CD4-positive, alpha-beta T cell treated with Interleukin-21 for 1 hour (primary cell): ENCODE data around the gene ZNF235.
"Not testable (repeated sequence)": the region's sequence is repeated elsewhere in the genome, so short reads cannot be mapped to it uniquely, and the experiment has no call there.

Source experiments
- DNase-seq: peaks from one replicate; pipeline ENCODE4 v3.0.0-alpha.2; 2020

The ZNF235 gene

DNA sequence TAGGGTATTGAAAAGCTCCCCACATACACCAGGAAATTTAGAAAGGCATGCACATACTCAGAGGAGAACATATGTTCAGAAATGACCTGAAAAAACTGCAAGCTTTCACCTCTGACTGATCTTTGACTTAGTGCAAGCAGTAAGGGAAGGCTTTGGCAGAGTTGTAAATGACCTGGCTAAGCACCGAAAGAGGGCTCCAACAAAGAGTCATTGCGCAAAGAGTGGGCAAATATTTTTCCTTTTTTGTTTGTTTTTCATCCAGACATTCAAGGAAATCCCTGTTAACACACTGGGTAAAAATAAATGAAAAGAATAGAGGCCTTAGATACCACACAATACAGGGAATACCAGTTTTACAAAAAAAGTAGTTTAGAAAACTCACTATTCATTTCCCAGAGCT is 50.3 kb downstream of the ZNF235 start:
- DNase-seq = no peak

DNA sequence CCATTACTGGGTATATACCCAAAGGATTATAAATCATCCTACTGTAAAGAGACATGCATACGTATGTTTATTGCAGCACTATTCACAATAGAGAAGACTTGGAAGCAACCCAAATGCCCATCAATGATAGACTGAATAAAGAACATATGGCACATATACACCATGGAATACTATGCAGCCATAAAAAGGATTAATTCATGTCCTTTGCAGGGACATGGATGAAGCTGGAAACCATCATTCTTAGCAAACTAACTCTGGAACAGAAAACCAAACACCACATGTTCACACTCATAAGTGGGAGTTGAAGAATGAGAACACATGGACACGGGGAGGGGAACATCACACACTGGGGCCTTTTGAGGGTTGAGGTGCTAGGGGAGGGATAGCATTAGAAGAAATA is 51.4 kb downstream of the ZNF235 start:
- DNase-seq = not testable (repeated sequence)

GRCh38 chr19:44252332-44252731 is 52.5 kb downstream of the ZNF235 start:
- not testable (repeated sequence) for DNase-seq

DNA sequence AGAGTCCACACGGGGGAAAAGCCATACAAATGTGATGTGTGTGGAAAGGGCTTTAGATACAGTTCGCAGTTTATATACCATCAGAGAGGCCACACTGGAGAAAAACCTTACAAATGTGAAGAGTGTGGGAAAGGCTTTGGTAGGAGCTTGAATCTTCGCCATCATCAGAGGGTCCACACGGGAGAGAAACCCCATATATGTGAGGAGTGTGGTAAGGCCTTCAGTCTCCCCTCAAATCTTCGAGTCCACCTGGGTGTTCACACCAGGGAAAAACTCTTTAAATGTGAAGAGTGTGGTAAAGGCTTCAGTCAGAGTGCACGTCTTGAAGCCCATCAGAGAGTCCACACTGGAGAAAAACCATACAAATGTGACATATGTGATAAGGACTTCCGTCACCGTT is 68.4 kb downstream of the ZNF235 start:
- no peak for DNase-seq
